ENCODE measurements around the gene ACHE.
"Not testable (repeated sequence)": the region's sequence is repeated elsewhere in the genome, so short reads cannot be mapped to it uniquely, and the experiment has no call there.

Gene ACHE

DNA sequence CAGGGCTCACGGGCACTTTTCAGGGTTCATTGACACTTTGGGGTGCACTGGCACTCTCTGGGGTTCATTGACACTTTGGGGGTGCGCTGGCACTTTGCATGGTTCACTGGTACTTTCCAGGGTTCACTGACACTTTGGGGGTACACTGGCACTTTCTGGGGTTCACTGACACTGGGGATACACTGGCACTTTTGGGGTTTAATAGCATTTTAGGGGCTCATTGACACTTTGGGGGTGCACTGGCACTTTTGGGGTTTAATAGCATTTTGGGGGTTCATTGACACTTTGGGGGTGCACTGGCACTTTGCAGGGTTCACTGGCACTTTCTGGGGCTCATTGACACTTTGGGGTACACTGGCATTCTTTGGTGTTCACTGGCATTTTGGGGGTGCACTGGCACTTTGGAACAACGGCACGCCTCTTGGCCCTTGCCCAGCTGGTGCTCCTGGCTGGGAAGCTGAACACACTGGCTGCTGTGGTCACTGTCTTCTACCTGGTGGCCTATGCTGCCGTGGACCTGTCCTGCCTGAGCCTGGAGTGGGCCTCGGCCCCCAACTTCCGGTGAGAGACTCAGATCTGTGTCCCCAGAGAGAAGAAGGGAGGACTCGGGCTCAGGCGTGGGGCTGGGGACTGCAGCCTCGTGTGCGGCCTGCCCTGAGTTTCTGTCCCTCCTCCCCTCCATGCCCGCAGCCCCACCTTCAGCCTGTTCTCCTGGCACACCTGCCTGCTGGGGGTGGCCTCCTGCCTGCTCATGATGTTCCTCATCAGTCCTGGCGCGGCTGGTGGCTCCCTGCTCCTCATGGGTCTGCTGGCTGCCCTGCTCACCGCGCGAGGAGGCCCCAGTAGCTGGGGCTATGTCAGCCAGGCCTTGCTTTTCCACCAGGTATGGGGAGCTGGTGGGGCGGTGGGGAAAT is 34.7 kb downstream of the ACHE start:
- no peak for DNase-seq

DNA sequence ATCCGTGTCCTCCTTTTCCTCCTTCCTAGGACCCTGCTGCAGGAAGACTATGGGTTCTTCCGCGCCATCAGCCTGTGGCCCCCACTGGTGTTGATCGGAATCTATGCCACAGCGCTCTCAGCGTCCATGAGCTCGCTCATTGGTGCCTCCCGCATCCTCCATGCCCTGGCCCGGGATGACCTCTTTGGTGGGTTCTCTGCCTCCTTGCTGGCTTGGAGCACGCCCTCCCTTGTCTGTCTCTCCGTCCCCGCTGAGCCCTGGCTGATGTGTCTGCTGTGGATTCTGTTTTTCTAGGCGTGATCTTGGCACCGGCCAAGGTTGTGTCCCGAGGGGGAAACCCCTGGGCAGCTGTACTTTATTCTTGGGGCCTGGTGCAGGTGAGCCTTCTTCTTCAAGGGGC is 35.8 kb downstream of the ACHE start:
- DNase-seq, result no peak

DNA sequence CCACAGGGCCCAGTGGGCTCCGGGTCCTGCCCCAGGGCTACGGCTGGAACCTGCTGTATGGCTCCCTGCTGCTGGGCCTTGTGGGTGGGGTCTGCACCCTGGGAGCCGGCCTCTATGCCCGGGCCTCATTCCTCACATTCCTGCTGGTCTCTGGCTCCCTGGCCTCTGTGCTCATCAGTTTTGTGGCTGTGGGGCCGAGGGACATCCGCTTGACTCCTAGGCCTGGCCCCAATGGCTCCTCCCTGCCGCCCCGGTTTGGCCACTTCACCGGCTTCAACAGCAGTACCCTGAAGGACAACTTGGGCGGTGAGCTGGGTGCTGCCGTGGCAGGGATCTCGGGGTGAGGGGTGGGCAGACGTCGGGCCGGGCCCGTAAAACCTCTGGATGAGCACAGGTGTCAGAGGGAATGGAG is 38.8 kb downstream of the ACHE start:
- DNase-seq, result no peak

DNA sequence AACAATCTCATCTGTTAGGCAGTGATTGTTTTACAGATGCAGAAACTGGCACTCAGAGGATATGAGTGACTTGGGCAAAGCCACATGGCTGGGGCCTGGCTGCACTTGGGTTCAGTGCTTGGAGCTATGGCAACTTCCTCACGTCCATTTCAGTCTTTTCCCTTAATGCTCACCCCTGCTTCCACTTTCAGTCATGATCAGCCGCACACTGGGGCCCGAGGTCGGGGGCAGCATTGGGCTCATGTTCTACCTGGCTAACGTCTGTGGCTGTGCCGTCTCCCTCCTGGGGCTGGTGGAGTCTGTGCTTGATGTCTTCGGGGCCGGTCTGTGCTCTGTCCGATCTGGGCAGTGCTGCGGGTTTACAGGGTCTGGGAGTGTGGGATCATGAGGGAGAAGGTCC is 40.2 kb downstream of the ACHE start:
- DNase-seq, result no peak

DNA sequence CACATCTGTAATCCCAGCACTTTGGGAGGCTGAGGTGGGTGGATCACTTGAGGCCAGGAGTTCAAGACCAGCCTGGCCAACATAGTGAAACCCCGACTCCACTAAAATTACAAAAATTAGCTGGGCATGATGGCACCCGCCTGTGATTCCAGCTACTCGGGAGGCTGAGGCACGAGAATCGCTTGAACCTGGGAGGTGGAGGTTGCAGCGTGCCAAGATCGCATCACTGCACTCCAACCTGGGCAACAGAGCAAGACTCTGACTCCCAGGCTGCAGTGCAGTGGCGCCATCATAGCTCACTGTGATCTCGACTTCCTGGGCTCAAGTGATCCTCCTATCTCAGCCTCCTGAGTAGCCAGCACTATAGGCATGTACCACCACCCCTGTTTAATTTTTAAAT is 40.8 kb downstream of the ACHE start:
- not testable (repeated sequence) for DNase-seq

DNA sequence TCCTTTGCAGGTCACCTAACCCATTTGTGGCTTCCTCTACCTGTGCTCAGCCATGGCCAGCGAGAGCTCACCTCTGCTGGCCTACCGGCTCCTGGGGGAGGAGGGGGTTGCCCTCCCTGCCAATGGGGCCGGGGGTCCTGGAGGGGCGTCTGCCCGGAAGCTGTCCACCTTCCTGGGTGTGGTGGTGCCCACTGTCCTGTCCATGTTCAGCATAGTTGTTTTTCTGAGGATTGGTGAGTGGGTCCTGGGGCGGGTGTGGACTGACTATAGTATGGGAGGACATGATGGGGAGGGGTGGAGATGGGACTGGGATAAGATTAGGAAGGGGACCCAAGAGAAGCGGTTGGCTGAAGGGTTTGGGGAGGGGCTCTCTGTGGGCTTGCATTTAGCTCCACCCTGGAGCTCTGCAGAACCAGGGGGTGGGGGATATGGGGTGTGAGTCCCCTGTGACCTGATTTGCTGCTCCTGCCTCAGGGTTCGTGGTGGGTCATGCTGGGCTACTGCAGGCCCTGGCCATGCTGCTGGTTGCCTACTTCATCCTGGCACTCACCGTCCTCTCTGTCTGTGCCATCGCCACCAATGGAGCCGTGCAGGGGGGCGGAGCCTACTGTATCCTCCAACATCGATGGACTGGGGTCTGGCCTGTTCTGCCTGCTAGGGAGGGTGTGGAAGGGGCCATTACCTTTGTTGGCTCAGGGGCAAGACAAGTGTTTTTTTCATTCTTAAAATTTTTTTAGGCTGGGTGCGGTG is 41.4 kb downstream of the ACHE start:
- no peak for DNase-seq

DNA sequence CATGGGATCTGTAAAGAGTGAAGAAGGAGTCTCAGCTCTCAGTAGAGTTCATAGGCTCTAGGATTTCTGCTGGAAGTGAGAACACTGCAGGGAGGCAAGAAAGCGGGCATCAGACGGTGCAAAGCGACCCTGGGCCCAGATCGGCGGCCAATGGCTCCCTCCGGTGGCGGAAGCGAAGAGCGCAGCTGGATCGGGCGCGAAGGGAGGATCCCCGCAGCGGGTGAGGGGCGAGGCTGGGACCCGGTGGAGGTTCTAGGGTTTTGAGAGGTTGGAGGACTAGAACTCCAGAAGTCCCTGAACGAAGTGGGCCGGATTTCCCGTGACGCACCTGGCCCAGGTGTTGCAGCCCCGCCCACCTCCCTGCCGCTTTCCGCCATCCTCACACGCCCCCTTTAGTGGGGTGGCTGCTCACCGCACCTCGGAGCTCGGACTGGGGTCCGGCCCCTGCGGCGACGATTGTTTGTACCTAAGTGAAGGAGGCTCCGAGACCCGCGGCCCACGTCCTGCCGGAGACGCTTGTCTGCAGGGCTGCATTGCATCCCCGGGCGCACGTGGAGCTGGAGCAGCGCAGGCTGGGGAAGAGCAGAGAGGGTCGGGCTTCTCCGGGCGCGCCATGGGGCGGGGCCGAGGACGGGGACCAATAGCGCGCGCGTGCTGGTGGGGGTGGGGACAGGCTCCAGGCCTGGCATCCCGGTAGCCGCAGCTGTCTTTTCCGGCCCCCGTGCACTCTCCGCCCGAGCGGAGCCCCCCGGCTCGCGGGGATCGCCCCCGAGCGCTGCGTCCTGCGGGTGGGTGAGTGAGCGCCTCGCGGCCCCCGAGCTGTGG is 43.4 kb downstream of the ACHE start, which contains the start of gene SLC12A9:
Gene SLC12A9, plus strand, starts transcription at position 666 of the 825 bp plus-strand sequence. CDS start 1,485 bp downstream, outside the sequence.
- peak; percentile 88 to 90 for DNase-seq

DNA sequence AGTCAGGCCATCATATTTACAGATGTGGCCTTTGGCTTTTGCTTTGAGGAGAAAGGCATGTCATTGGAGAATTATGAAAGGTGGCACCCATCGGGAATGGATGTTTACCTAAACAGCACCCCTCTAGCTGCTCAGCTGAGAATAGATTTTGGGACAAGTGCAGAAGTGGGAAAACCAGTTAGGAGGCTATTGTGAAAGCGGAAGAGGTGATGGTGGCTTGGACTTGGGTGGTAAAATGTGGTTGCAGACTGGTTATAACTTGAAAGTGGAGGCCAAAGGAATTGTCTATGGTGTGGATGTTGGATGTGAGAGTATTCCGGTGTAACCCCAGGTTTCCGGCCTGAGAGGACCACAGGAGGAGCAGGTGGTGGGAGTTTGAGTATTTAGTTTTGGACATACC is 48.3 kb downstream of the ACHE start:
- no peak for DNase-seq

DNA sequence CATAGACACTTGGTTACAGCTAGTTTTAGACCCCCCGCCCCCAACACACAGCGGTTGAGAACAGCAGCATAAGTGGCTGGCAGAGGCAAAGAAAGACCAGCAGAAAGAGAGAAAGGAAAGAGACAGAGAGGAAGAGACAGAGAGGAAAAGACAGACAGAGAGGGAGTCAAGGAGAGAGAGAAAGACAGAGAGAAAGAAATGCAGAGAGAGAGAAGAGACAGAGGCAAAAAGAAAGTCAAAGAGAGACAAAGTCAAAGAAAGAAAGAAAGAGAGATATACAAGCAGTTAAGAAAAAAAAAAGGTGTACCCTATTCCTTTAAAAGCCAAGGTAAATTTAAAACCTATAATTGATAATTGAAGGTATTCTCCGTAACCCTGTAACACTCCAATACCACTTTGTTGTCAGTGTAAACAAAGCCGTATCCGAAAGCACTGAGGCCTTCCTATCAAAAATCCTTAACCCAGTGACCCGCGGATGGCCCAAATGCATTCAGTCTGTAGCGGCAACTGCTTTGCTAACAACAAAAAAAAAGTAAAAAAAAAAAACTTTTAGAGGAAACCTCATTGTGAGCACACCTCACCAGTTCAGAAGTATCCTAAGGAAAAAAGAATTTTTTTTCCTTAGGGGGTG is 55.1 kb downstream of the ACHE start:
- no peak for DNase-seq
